Activated effector memory CD4-positive, alpha-beta T cell treated with Interleukin-2 at 50 U/mL for 16 hours (primary cell): ENCODE results near the gene LRRC43.
A peak's percentile ranks its signal among the peaks of the same experiment; 100 is the strongest.

Experiments used
- DNase-seq: peaks from one replicate; pipeline ENCODE4 v3.0.0-alpha.2; 2020

Gene LRRC43, protein sequence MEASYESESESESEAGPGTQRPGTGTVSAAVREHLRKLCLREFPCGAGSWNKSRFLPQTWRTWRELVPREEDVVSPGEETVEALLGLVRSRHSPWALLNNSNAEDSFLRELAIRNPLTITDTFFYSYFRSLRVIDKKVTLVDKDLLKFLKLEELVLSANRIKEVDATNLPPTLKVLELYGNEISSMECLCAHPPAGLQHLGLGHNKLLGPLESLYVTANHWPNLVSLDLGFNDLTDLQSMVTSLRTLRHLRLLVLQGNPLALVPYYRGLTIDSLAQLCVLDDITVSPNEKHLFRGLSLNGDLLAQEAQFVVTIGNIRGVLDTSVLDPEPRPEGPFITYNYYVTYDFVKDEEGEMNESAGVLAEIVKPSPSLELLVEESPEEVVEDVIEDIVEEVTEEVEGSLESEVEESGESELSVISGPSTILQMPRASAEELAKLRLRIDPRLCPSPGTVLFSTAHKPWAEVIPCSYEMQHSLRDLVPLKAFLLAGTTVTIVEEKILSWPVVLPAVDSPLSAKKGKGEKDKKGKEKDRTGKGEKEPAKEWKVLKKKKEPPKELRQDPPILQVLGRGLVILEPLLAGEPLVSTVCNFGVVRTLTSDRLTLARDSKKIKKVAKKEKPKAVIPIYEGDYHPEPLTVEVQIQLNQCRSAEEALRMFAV

DNA sequence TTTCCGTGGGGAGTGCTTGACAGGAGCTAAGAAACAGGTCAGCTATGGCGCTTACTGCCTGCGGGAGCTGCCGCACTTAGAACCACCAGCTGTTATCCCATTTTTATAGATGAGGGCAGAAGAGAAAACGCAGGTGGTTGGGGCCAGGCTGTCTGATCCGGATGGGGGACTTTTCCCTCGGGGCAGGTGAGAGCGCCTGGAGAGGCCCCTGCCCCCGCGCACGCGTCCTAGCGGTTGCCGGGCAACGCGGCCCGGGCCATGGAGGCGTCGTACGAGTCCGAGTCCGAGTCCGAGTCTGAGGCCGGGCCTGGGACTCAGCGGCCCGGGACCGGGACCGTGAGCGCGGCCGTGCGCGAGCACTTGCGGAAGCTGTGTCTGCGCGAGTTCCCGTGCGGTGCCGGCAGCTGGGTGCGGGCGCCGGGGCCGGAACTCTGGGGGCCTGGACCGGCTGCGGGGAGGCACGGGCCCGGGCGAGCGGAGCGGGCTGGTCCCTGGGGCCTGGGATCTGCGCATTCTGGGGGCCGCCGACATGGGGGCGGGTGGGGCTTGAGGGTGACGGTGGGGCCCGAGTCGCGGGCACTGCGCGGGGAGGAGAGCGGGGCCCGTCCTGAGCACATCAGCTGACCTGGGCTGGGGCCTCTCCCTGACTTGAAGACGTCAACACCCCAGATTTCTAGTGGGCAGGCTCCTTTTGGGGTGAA is at the start of gene LRRC43:
Gene LRRC43, plus strand, starts transcription at position 237 of the 701 bp plus-strand sequence. Its CDS starts 22 bp downstream, at position 259.
- peak; percentile 12 for DNase-seq

- no peak for DNase-seq
These were observed 49.6 kb upstream of the LRRC43 start for GRCh38 chr12:122133192-122133950.

DNA sequence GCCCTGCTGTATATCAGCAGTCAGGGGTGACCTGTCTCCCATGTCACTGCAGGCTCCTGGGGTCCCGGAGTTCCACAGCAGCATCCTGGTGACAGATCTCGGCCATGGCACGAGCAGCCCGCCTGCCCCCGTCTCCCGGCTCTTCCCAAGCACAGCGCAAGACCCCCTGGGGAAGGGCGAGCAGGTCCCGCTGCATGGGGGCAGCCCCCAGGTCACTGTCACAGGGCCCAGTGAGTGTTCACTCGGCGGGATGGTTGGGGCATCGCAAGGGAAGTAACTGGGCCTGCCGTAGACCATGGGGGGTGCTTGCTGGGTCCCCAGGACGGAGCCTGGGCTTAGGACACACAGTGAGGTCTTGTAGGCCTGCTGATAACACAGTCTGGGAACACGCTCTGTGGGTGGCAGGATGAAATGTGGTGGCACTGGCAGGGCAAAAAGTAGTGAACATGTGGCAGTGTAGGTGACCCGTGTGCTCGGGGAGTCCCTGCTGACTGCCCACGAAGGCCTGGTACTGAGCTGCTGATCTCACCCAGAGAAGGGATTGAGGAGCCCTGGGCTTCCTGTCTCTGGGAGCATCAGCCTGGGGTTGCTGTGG is 47.4 kb upstream of the LRRC43 start:
- DNase-seq = no peak

DNA sequence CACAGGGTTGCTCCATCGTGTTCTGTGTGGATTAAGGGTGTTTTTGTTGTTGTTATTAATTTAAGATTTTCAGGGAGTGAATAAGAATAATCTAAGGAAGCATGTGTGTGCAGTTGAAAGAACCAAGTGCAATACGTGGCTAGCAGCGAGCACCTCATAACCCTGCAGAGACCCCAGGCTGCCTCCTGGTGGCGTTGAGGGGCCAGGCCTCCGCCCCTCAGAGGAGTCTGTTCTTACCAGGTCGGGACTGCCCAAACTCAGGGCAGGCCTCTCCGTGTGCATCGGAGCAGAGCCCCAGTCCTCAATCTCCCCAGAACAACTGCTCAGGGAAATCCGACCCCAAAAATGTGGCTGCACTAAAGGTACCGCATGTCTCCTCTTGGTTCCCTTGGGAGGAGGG is 45.7 kb upstream of the LRRC43 start:
- DNase-seq = no peak

DNA sequence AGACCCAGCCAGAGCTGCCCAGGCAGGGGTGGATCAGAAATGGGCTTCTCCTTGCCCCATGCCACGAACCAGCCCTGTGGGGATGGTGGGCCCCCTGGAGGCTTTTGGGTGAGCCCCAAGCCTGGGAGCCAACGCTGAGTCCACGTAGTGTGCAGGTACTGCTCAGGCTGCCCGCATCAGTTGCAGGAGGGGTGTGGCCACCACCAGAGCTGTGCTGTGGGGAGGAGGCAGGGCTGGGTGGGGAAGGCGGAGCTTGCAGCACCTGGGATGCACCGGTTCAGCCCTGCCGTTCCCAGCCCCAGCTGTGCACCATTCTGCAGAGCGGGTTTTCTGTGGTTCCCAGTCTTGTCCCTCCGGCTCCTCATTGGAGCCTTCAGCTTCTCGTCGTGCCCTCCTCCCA is 45.2 kb upstream of the LRRC43 start:
- no peak for DNase-seq

GRCh38 chr12:122138181-122138580 is 44.7 kb upstream of the LRRC43 start:
- no peak for DNase-seq

GRCh38 chr12:122138616-122139015 is 44.3 kb upstream of the LRRC43 start:
- DNase-seq = no peak

GRCh38 chr12:122139266-122139665 is 43.7 kb upstream of the LRRC43 start:
- no peak for DNase-seq

GRCh38 chr12:122139941-122140340 is 43.0 kb upstream of the LRRC43 start:
- DNase-seq = no peak

DNA sequence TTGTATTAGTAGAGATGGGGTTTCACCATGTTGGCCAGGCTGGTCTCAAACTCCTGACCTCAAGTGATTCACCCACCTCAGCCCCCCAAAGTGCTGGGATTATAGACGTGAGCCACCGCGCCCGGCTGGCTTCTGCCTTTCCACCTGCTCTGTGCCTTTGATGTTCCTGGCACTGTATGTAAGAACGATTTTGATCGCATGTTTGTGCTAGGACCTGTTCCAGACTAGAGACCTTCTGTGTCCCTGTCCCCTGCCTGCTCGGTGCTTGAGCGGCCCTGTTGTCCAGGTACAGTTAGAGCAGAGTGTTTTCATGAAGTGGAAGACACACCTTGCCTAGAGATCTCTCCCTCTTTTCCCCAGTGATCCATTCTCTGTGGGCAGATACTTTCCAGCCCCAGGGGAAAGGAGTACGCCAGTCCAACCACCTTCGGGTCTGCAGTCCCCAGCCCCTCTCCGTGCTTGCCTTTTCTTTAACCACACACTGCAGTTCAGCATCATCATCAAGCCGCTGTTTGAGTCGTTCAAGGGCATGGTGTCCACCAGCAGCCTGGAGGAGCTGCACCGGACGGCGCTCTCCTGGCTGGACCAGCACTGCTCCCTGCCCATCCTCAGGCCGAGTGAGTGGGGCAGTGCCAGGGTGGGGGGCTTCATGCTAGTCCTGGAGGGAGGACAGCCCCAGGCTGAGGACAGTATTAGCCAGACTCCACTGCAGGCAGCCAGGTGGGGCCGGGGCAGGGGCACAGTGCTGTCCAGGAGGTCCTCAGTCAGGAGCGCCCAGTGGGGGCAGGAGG is 42.3 kb upstream of the LRRC43 start:
- DNase-seq = no peak

- DNase-seq = no peak
These were observed 40.8 kb upstream of the LRRC43 start for GRCh38 chr12:122141911-122142725.

DNA sequence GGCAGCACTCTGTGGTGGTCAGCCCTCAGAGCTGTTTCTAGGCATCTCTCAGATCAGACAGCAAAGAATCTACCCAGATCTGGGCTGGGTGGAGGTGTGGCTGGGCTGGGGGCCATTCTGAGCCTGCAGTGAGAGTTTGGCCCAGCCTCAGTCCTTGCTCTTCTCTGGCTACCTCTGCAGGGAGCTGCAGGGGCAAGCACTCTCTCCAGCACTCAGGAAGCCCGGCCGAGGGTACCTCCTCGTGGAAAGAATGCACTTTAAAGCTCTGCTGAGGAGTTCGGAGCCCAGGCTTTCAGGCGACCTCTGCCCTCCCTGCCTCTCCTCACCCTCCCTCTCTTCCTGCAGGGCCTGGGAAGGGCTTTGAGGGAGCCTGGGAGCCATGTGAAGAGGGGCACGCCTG is 40.1 kb upstream of the LRRC43 start:
- no peak for DNase-seq

GRCh38 chr12:122144885-122145284 is 38.0 kb upstream of the LRRC43 start:
- no peak for DNase-seq

DNA sequence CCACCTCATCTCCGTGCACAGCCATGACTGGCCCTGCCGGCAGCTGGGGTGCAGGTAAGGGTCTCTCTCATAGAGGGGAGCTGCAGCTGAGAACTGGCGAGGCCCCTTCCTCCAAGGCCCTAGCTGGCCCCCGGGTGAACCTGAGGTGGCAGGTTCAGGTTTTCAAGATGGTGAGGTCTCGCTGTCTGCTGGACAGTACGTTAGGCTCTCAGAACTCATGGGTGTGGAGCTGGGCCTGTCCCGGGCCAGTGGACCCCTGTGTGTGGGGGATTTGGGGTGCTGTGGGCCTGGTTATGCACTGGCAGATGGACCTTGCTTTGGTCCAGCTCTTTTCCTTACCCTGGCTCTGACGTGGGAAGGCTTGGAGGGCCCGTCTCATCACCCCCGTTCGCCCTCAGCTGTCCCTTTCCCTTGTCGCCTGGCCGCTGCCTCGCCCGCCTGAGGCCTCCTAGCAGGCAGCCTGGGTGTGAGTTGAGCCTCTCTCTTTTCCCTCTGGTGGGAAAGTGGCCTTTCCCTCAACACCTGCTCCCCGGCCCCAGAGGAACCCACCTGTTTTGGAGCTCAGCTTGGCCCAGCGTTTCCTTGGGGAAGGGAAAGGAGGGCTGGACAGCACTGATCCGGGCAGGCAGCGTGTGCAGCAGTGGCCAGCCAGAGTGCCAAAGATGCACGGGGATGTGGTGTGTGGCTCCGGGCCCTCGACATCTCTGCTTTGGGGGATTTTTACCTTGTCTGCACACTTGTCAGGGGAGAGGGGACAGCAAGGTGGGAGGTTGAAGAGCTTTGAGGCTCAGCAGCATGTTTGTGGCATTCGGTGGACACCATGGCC is 37.2 kb upstream of the LRRC43 start:
- no peak for DNase-seq

DNA sequence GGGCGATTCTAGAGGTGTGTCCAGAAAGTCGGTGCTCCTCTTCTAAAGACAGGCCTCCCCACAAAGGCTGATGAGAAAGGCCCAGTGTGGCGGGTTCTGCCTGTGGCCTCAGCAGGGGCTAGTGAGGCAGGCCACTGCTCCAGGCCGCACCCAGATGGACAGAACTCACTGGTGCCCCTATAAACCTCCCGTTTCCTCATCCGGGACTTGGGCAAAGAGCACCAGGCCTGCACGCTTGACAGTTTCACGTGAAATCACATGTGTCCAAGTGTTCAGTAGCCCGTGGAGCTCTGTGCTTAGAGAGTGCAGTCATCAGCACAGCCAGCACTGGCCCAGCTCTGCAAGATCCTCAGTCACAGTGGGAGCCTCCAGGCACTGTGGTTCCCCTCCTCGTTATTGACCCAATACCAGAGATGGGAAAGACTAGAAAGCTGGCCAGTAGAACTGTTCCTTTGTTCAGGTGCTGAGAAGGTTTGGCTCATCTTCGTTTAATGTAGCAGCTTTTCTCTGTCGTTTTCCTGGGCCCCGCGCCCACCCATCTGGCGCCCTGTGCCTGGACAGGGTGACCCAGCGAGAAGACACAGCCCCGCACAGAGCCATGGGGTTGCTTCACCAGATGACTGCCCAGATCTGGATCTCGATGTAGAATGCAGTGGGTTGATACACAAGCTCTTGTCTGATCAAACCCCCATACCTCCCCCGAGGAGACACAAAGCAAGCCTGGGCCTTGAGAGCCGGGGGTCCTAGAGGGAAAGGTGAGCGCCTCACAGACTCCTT is 35.2 kb upstream of the LRRC43 start:
- no peak for DNase-seq

DNA sequence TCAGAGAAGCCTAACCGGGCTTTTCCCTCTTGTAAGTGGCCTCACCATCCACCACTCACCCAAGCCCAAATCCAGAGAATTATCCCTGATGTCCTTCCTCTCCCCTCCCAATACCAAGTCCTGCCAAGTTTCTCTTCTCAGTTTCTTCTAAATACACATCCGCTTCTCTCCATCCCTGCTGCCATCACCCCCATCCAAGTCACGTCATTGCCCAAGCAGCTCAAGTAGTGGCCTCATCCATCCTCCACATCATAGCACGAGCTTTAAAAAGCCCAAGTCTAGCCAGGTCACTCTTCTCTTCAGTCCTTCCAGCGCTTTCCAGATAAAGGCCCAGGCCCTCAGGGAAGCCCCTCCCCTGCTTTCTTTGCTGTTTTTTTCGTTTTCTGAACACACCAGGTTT is 34.3 kb upstream of the LRRC43 start:
- no peak for DNase-seq

GRCh38 chr12:122150127-122150681 is 32.7 kb upstream of the LRRC43 start:
- DNase-seq = no peak

DNA sequence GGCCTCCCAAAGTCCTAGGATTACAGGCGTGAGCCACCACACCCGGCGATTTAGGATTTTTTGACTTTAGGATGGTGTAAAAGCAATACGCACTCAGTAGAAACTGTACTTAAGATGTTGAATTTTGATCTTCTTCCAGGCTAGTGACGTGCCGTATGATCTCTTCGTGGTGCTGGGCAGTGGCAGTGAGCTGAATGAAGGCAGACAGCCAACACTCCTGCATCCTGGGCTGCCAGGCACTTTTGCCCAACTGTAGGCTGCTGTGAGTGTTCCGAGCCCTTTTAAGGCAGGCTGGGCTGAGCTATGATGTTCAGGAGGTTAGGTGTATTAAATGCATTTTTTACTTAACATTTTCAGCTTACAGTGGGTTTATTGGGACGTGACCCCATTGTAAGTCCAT is 30.2 kb upstream of the LRRC43 start:
- no peak for DNase-seq

GRCh38 chr12:122155705-122156104 is 27.2 kb upstream of the LRRC43 start:
- DNase-seq = no peak
